Medulla oblongata (tissue), 1 donor: ENCODE results near the gene SLCO1C1.

Source experiments
- DNase-seq: peaks from one replicate; pipeline ENCODE4 v3.0.0-alpha.2; 2015; ENCODE audit errors: extremely low spot score

SLCO1C1 gene

GRCh38 chr12:20792971-20793370, 97.8 kb downstream of the SLCO1C1 start:
- DNase-seq, result no peak

GRCh38 chr12:20798554-20798953, 103.4 kb downstream of the SLCO1C1 start:
- DNase-seq, result peak; percentile 32

GRCh38 chr12:20800160-20800559, 105.0 kb downstream of the SLCO1C1 start:
- DNase-seq, result no peak

DNA sequence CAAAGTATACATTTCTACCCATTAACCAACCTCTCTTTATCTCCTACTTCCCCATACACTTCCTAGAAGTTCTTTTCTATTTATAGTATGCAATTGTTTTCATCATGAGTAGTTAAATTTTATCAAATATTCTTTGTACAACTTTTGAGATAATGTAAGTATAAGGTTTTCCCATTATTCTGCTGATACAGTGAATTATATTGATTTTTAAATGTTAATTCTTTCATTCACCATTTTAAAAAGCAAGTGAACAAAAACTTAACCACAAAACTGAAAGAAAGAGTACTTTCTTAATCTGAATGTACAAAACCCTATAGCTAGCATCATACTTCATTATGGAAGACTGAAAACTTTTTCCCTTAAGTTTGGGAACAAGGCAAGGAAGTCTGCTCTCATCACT, 105.9 kb downstream of the SLCO1C1 start:
- no peak for DNase-seq
